Measurements from ENCODE around the gene ROBO2.

ROBO2 gene

GRCh38 chr3:77137559-77137958 lies 97.7 kb downstream of the ROBO2 start:
- no peak for DNase-seq

DNA sequence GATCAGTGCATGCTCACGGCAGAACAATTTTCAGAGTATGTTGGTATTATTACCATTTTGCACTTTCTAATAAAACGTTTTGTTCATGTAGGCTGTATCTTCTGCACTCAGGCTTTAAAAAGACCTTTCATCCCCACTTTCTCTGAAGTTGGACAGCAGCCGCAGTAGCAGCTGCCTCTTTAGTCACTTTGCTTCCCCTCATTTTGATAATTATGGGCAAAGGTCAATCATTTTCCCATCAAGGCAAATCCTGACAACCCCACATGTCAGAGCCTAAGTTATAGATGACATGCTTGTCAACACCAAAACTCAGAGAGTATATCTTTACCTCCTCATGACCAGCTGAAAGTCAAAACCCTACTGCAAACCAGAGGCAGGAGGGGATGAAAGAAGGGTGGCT lies 99.7 kb downstream of the ROBO2 start:
- DNase-seq, result no peak

DNA sequence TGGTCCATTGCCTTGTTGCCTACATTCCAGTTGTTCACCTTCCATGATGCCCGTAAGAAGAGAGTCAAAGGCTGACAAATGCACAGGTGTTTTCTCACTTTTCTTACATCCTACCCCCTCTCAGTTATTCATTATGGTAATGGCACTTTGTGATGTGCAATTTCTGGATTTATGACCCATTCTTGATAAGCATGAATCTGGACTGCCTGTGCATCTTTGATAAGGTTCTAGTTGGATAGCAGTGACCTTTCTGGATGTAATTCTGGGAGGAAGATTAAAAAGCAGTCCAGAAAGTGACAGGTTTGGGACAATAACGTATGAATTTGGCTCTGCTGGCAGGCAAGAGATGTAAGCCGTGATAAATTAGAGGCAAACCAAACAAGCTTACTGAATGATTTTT lies 101.5 kb downstream of the ROBO2 start:
- no peak for DNase-seq

DNA sequence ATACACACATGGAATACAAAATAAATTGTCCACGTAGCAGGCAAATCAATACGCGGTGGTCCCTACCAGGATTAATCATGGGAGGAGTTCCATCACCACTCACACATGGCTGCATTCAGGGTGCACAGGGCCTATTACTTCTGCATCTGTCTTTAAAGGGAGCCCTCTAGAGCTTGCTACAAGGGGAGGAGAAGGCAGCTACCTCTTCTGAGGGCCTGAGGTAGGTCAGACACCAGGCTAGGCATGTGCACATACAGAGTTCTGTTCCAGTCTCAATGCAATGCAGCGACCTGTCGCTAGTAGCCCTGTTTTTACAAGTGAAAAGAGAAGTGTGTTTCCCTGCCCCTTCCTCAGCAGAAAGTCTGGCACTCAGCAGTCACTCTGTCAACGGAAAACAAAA lies 102.7 kb downstream of the ROBO2 start:
- no peak for DNase-seq

DNA sequence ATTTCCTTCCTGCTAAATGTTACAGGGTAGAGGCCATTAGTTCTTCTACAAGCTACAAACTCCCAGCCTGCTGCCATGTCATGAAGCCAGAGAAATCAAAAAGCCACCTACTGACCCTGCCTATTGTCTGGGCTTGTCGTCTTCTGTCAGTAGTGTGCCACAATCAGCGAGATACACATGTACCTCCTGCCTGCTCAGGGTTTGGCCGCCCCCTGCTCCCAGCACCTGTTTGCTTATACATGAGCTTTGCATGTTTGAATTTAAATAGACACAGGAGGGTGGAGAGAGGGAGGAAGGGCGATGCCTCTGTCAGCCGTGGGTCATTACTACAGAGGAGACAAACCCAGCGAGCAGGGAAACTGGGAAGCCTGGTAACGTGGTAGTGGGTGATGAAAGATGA lies 106.1 kb downstream of the ROBO2 start:
- DNase-seq, result no peak

- no peak for DNase-seq
Measured at GRCh38 chr3:77147836-77148578, 108.1 kb downstream of the ROBO2 start.

- DNase-seq, result no peak
Measured at GRCh38 chr3:77149382-77149781, 109.5 kb downstream of the ROBO2 start.

DNA sequence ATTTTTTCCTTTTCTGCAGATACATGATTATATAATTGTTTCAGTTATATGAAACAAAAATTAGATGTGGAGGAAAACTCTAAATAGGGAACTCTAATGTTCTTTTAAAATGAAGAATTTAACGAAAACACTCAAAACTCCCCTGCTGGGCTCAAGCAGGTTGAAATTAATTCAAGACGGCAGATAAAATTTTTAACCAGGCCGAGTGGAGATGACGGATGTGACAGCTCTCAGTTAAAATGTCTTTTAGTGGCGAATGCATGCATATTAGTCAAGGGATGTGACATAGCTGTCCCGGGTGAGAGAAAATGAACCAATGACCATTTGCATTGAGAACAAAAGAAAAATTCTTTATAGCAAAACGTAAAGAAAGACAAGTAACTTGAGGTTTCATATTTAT lies 110.1 kb downstream of the ROBO2 start:
- DNase-seq, result peak; percentile 4

DNA sequence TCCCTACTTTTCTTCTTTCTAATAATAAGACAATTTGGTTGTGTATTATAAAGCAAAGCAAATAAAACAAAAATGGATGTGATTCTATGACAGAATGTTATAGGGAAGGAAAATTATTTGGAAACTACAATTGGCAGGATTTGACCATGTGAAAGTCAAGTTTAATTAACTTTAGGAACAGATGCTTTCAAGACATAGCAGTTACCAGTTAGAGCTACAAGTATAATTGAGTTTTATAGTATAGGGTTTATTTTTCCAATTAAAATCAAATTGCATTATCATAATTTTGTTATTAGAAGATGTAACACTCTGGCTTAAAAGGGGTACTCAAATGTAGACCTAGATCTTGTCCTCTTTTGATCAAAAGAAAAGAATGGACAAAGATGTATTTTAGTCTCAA lies 110.9 kb downstream of the ROBO2 start:
- no peak for DNase-seq

DNA sequence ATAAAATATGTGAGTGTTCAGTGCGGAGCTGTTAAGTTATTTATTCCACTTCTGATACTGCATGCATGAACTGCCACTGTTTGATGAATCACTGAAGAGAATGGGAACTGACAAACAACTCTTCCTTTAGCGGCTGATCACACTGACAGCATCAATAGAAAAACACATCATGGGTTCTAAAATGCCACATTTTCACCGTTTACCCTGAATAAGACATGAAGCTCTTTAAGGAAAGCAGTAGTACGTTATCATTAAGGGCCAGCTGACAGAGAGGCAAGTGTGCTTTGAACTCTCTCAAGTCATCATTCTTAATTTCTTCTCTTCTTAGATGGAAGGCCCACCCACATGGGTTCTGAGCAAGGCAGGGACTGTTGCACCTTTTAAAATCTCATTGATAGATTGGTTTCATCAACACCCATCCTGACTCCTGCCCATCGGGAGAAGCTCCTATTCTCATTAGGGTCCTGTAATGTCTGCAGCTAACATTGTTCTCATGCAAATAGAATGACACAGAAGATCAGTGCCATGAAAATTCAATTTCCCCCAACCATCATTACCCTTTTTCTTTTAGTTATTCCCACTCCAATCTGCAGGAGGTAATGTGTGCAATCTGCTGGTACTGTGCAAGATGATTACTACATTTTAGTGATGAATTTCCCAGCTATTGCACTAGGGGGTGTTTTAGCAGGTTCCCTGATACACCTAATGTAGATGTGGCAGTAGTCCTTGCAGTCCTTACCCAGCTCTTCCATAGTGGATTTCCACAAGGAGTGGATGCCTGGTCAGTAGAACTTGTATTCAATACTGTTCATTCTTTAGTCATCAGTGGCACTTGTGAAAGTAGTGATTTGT lies 119.1 kb downstream of the ROBO2 start:
- no peak for DNase-seq

GRCh38 chr3:77160931-77161497 lies 121.1 kb downstream of the ROBO2 start:
- peak; percentile 55 for DNase-seq

DNA sequence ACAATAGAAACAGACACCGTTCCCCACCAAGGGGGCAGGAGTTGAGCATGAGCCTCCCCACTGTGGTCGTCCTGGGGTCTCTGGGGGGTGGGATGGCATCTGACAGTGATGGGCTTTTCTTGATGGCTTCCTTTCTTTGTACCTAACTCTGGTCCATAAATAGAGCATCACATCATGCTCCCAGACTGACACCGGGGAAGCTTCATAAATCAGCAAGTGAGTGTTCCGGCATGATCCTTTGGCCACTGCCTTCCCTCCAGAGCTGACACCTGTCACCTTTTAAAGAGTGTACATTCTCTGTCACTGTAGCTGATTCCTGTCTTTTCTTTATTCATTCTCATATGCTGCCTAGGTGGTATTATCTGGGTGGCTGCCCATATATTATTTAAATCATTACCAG lies 129.9 kb downstream of the ROBO2 start:
- no peak for DNase-seq

DNA sequence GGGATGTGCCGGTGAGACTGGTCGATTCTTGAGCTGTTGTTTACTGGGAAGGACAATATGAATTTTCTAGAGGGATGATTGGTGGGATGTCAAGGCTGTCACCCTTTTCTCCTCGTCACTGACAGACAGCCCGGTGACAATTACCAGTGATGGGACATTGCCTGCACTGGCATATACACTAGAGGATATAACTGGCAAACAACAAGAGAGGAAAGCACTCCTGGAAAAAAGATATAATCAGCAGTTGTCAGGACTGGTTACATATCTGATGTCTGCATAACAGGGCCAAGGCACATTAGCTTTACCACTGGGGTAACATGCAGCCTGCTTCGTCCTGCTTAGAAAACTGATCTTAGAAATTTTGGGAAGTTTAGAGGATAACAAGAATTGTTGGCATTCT lies 131.1 kb downstream of the ROBO2 start:
- no peak for DNase-seq

GRCh38 chr3:77179762-77180161 lies 139.9 kb downstream of the ROBO2 start:
- no peak for DNase-seq

GRCh38 chr3:77182341-77182740 lies 142.4 kb downstream of the ROBO2 start:
- no peak for DNase-seq

DNA sequence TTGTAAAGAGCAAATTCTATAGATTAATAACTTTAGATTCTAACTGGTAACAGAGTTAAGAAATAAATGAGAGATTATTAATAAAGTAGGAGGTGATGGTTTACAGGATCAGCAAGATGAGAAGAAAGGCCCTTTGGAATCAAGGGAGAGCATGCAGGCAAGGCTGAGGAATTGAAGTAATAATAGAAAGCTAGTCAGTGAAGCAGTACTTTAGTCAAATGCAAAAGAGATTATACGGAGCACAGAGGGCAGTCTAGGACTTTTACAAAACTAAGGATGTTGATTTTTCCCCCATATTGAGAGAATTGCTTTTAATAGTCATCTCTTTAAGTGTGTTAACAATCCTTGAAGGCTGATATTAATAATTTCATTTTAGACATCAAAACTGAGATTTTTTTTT lies 146.4 kb downstream of the ROBO2 start:
- no peak for DNase-seq

DNA sequence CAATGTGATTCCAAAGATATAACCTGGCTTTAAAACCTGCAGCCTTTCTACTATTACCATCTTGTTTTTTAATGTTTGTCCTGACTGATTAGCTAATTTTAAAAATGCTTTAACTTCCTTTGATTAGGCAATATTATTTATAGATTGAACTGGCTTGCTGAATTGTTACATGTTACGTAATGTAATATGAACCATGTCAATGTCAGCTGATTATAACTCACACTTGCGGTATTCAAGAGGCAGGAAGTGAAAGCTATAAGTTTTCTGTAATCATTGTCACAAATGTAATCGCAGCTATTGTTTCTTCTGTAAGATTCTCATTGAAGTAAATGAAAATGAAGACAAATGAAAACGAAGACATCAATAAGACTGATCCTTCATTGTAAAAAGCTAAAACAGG lies 146.8 kb downstream of the ROBO2 start:
- no peak for DNase-seq

GRCh38 chr3:77188210-77188609 lies 148.3 kb downstream of the ROBO2 start:
- DNase-seq, result no peak

GRCh38 chr3:77189258-77189657 lies 149.4 kb downstream of the ROBO2 start:
- no peak for DNase-seq

DNA sequence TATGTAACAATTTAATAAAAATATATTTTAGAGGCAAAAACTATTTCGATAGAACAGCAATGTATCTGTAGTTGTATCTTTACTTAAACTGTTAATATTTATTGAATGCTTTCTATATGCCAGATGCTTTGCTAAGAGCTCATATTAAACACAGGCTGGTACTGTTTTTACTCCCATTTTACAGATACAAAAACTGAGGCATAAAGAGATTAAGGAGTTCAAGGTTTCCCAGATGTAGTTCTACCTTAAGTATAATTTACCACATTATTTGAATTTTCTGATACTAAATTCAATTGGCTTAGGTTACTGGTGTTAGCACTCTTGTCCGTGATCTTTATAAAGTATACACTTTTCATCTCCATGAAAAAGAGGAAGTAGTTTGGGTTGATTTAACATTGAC lies 149.8 kb downstream of the ROBO2 start:
- no peak for DNase-seq

DNA sequence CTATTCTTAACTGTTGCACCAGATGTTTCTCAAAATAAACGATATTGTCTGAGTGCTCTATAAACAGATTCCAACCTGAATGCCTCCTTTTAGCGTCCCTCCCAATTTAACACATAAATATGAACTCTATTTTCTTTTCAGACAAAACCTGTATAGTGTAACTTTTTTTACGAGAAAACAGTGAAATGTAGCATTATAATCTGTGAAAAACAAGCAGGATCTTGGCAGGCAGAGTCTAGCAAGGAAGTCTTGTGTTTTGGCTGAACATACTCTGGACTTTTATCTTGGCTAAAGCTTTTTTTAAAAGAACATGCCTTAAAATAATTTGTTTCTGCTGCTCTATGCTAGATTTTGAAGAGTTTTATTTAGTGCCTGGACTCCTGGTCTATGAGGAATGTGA lies 150.5 kb downstream of the ROBO2 start:
- no peak for DNase-seq

DNA sequence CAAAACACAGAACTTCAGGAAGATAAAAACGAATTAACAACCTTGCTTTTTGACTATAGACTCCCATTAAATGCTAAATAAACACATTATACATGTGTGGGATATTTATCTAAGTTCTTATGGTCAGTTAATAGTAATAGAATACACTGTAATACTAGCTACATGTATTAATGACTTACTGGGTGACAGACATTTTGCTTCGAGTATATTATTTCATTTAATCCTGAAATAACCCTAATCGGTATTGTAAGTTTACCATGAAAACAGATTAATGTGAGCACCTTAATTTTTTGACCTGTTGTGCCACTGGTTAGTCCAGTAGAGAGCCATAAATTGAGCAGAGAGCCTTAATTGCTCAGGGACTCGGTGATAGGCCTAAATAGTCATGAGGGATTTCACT lies 151.1 kb downstream of the ROBO2 start:
- no peak for DNase-seq

DNA sequence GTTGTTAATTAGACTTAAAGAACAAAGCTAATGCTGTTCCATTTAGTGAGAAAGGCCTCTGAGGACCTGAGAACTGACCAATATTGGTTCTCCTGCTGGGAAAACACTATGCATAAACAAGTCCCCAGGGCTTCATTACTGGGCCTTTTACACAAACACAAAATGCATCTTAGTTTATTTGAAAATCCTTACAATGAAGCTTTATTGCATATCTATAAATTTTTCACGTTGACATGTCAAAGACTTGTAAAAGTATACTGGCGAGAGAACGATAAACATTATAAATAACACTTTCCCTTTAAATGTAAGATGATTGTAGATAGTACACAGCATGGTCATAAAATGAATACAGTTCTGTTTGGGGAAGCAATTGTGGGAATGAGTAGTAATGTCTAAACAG lies 151.7 kb downstream of the ROBO2 start:
- DNase-seq, result no peak

All from NCI-H187 treated with DMSO at 0.1 percent for 48 hours (cell line).